BLaER1 (cell line): ENCODE results near the gene CEP112.
A peak's percentile ranks its signal among the peaks of the same experiment; 100 is the strongest.
"Not testable (repeated sequence)": the region's sequence is repeated elsewhere in the genome, so short reads cannot be mapped to it uniquely, and the experiment has no call there.

Experiments
- H3K27ac ChIP-seq: shearing (Covaris generic); formaldehyde crosslinking; 2 replicates; pipeline ENCODE4 v1.8.1; 2022
- H3K27me3 ChIP-seq: shearing (Covaris generic); formaldehyde crosslinking; 2 replicates; pipeline ENCODE4 v1.8.1; 2022
- H3K36me3 ChIP-seq: shearing (Covaris generic); formaldehyde crosslinking; 2 replicates; pipeline ENCODE4 v1.8.1; 2022
- H3K4me1 ChIP-seq: shearing (Covaris generic); formaldehyde crosslinking; 2 replicates; pipeline ENCODE4 v1.8.1; 2022
- H3K4me2 ChIP-seq: shearing (Covaris generic); formaldehyde crosslinking; 2 replicates; pipeline ENCODE4 v1.8.1; 2022
- H3K4me3 ChIP-seq: shearing (Covaris generic); formaldehyde crosslinking; 2 replicates; pipeline ENCODE4 v1.8.1; 2022
- H3K9ac ChIP-seq: shearing (Covaris generic); formaldehyde crosslinking; 2 replicates; pipeline ENCODE4 v1.8.1; 2022
- H3K9me3 ChIP-seq: shearing (Covaris generic); formaldehyde crosslinking; 2 replicates; pipeline ENCODE4 v1.8.1; 2022
- H4K20me1 ChIP-seq: shearing (Covaris generic); formaldehyde crosslinking; 2 replicates; pipeline ENCODE4 v1.8.1; 2022
- Cebpa-rat ChIP-seq: shearing (Covaris generic); IDR thresholded peaks from 2 replicates; pipeline ENCODE4 v1.8.1; 2022

The CEP112 gene

GRCh38 chr17:66089764-66090163 is 102.2 kb downstream of the CEP112 start:
- Histone ChIP-seq H3K4me1 (no peaks in the 10 kb centered on the region), H3K27ac (no peak overlapping the region), H3K4me2 (no peak overlapping the region), H3K9me3 (peaks cover 5% of the 10 kb centered on the region; the same call in 1 of the 2 replicates), H3K9ac (no peak overlapping the region), H3K27me3 (no peaks in the 10 kb centered on the region), H4K20me1 (no peaks in the 10 kb centered on the region), H3K36me3 (0 out of 2 replicates have a peak, but pooled peaks cover 8% of the 10 kb centered on the region), H3K4me3 (no peak overlapping the region)
- no peak for TF ChIP-seq Cebpa-rat

- Histone ChIP-seq H3K9me3 (peaks cover 11% of the 10 kb centered on the region), H3K4me1 (no peaks in the 10 kb centered on the region), H3K27me3 (no peaks in the 10 kb centered on the region), H4K20me1 (no peaks in the 10 kb centered on the region), H3K27ac (no peak overlapping the region), H3K36me3 (0 out of 2 replicates have a peak, but pooled peaks cover 8% of the 10 kb centered on the region), H3K4me2 (no peak overlapping the region), H3K9ac (no peak overlapping the region), H3K4me3 (no peak overlapping the region)
- no peak for TF ChIP-seq Cebpa-rat
These were observed 103.8 kb downstream of the CEP112 start for GRCh38 chr17:66088173-66088572.

- Histone ChIP-seq H3K9ac (no peak overlapping the region), H3K9me3 (peaks cover 13% of the 10 kb centered on the region), H3K4me2 (no peak overlapping the region), H3K4me3 (no peak overlapping the region), H3K36me3 (0 out of 2 replicates have a peak, but pooled peaks cover 8% of the 10 kb centered on the region), H3K27me3 (no peaks in the 10 kb centered on the region), H3K27ac (no peak overlapping the region), H4K20me1 (no peaks in the 10 kb centered on the region), H3K4me1 (no peaks in the 10 kb centered on the region)
- TF ChIP-seq Cebpa-rat: no peak
These were observed 104.9 kb downstream of the CEP112 start for GRCh38 chr17:66087073-66087472.

GRCh38 chr17:66085221-66085620 is 106.7 kb downstream of the CEP112 start:
- no peaks in the 10 kb centered on the region for H4K20me1 ChIP-seq
- no peak overlapping the region for H3K4me2 ChIP-seq
- no peaks in the 10 kb centered on the region for H3K4me1 ChIP-seq
- H3K9me3 ChIP-seq: peaks cover 13% of the 10 kb centered on the region
- H3K4me3 ChIP-seq: no peak overlapping the region
- H3K9ac ChIP-seq: no peak overlapping the region
- no peaks in the 10 kb centered on the region for H3K27me3 ChIP-seq
- no peak for TF ChIP-seq Cebpa-rat
- no peak overlapping the region for H3K27ac ChIP-seq
- 0 out of 2 replicates have a peak, but pooled peaks cover 8% of the 10 kb centered on the region for H3K36me3 ChIP-seq

GRCh38 chr17:66080670-66081069 is 111.3 kb downstream of the CEP112 start:
- H3K9ac ChIP-seq, H3K36me3 ChIP-seq, H4K20me1 ChIP-seq, H3K27me3 ChIP-seq, H3K27ac ChIP-seq, H3K4me3 ChIP-seq, H3K4me2 ChIP-seq: not testable (repeated sequence)
- Histone ChIP-seq H3K4me1 (peaks cover 11% of the 10 kb centered on the region), H3K9me3 (peaks cover 14% of the 10 kb centered on the region)

GRCh38 chr17:66076546-66077190 is 115.3 kb downstream of the CEP112 start:
- Histone ChIP-seq H4K20me1 (no peaks in the 10 kb centered on the region), H3K9ac (no peak overlapping the region), H3K9me3 (peaks cover 8% of the 10 kb centered on the region), H3K27ac (no peak overlapping the region), H3K4me3 (no peak overlapping the region), H3K4me2 (peak overlapping the region; percentile 31), H3K4me1 (peaks cover 11% of the 10 kb centered on the region), H3K36me3 (no peaks in the 10 kb centered on the region), H3K27me3 (no peaks in the 10 kb centered on the region)
- no peak for TF ChIP-seq Cebpa-rat

- Histone ChIP-seq H3K4me3 (no peak overlapping the region), H3K9me3 (peaks cover 8% of the 10 kb centered on the region), H4K20me1 (no peaks in the 10 kb centered on the region), H3K9ac (no peak overlapping the region), H3K27ac (no peak overlapping the region), H3K36me3 (no peaks in the 10 kb centered on the region), H3K4me2 (no peak overlapping the region), H3K27me3 (no peaks in the 10 kb centered on the region), H3K4me1 (peaks cover 11% of the 10 kb centered on the region)
- no peak for TF ChIP-seq Cebpa-rat
These were observed 118.5 kb downstream of the CEP112 start for GRCh38 chr17:66073384-66073783.

- no peak overlapping the region for H3K4me3 ChIP-seq
- peaks cover 4% of the 10 kb centered on the region; the same call in 1 of the 2 replicates for H3K36me3 ChIP-seq
- no peaks in the 10 kb centered on the region for H3K4me1 ChIP-seq
- H4K20me1 ChIP-seq: no peaks in the 10 kb centered on the region
- H3K27ac ChIP-seq: no peak overlapping the region
- no peaks in the 10 kb centered on the region for H3K27me3 ChIP-seq
- no peak overlapping the region for H3K4me2 ChIP-seq
- TF ChIP-seq Cebpa-rat: no peak
- H3K9ac ChIP-seq: no peak overlapping the region
- peaks cover 7% of the 10 kb centered on the region; the same call in 1 of the 2 replicates for H3K9me3 ChIP-seq
These were observed 128.2 kb downstream of the CEP112 start for GRCh38 chr17:66063686-66064085.

- no peaks in the 10 kb centered on the region for H3K27me3 ChIP-seq
- H3K27ac ChIP-seq: no peak overlapping the region
- no peaks in the 10 kb centered on the region for H3K4me1 ChIP-seq
- TF ChIP-seq Cebpa-rat: no peak
- H3K9me3 ChIP-seq: peaks cover 10% of the 10 kb centered on the region; the same call in 1 of the 2 replicates
- peaks cover 15% of the 10 kb centered on the region for H3K36me3 ChIP-seq
- no peak overlapping the region for H3K9ac ChIP-seq
- no peaks in the 10 kb centered on the region for H4K20me1 ChIP-seq
- H3K4me3 ChIP-seq: no peak overlapping the region
- no peak overlapping the region for H3K4me2 ChIP-seq
These were observed 135.8 kb downstream of the CEP112 start for GRCh38 chr17:66056148-66056547.

- no peak overlapping the region for H3K4me2 ChIP-seq
- H3K4me3 ChIP-seq: no peak overlapping the region
- H4K20me1 ChIP-seq: no peaks in the 10 kb centered on the region
- TF ChIP-seq Cebpa-rat: no peak
- peaks cover 15% of the 10 kb centered on the region for H3K36me3 ChIP-seq
- H3K9ac ChIP-seq: no peak overlapping the region
- H3K4me1 ChIP-seq: no peaks in the 10 kb centered on the region
- no peak overlapping the region for H3K27ac ChIP-seq
- peaks cover 6% of the 10 kb centered on the region; the same call in 1 of the 2 replicates for H3K9me3 ChIP-seq
- no peaks in the 10 kb centered on the region for H3K27me3 ChIP-seq
These were observed 137.7 kb downstream of the CEP112 start for GRCh38 chr17:66054242-66054641.

GRCh38 chr17:66044083-66044482 is 147.8 kb downstream of the CEP112 start:
- Histone ChIP-seq H3K36me3 (no peaks in the 10 kb centered on the region), H3K4me2 (no peak overlapping the region), H3K4me3 (no peak overlapping the region)

More at GRCh38 chr17:66044083-66044482, 147.8 kb downstream of the CEP112 start:
- H3K4me1 ChIP-seq: no peaks in the 10 kb centered on the region
- H3K9ac ChIP-seq: no peak overlapping the region
- H4K20me1 ChIP-seq: no peaks in the 10 kb centered on the region
- no peak overlapping the region for H3K27ac ChIP-seq
- H3K9me3 ChIP-seq: no peaks in the 10 kb centered on the region
- TF ChIP-seq Cebpa-rat: no peak
- no peaks in the 10 kb centered on the region for H3K27me3 ChIP-seq
